Esophagus muscularis mucosa (tissue), 4 donors: ENCODE measurements around the gene ZBTB33.

ENCODE experiments used
- EP300 ChIP-seq: sonication (generic); formaldehyde crosslinking; IDR thresholded peaks from one replicate; pipeline ENCODE4 v1.6.1; 2017; ENCODE audit warnings: antibody characterized with exemption
- POLR2A ChIP-seq: fragments of 450-650 bp; IDR thresholded peaks from one replicate; pipeline ENCODE4 v1.6.1; 2017; ENCODE audit warnings: antibody characterized with exemption, moderate library complexity, mild to moderate bottlenecking, low read depth
- POLR2AphosphoS5 ChIP-seq, 2 donors: sonication (generic); formaldehyde crosslinking; IDR thresholded peaks; one replicate each; pipeline ENCODE4 v1.6.1; 2017; ENCODE audit warnings: antibody characterized with exemption in 2 of 2
- TF ChIP-seq, protein P1 (sequence below), 3 experiments: fragments of 200-600 bp in 2 of 3; fragments of 450-650 bp in 1 of 3; sonication (generic) in 2 of 3; IDR thresholded peaks; one replicate each; pipeline ENCODE4 v1.5.1; 2017 to 2019; ENCODE audit warnings: antibody characterized with exemption in 3 of 3, mild to moderate bottlenecking in 2 of 3, moderate library complexity in 1 of 3

DNA sequence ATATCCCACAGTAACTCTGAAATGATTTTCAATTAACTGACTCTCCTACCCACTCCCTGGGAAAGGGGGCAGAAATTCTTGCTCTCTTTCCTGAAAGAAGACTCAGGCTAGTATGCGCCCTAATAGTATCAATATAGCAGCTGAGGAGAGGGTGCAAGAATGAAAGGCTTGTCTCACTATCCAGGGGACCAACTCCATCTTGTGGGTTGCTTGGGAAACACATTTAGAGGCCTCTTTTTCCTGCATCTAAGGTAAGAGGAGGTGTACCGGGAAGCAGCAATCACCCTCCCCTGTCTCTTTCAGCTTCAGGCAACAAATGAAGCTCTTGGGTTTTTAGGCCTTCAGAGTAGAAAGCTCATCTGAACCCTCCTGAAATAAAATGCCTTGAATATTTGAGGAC is 49.3 kb downstream of the ZBTB33 start:
- TF ChIP-seq, protein P1, sequence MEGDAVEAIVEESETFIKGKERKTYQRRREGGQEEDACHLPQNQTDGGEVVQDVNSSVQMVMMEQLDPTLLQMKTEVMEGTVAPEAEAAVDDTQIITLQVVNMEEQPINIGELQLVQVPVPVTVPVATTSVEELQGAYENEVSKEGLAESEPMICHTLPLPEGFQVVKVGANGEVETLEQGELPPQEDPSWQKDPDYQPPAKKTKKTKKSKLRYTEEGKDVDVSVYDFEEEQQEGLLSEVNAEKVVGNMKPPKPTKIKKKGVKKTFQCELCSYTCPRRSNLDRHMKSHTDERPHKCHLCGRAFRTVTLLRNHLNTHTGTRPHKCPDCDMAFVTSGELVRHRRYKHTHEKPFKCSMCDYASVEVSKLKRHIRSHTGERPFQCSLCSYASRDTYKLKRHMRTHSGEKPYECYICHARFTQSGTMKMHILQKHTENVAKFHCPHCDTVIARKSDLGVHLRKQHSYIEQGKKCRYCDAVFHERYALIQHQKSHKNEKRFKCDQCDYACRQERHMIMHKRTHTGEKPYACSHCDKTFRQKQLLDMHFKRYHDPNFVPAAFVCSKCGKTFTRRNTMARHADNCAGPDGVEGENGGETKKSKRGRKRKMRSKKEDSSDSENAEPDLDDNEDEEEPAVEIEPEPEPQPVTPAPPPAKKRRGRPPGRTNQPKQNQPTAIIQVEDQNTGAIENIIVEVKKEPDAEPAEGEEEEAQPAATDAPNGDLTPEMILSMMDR (IDR thresholded peaks at IDR 0.05): no peak
- TF ChIP-seq POLR2A: no peak
- TF ChIP-seq POLR2AphosphoS5 (IDR thresholded peaks at IDR 0.05): no peak
- no peak for TF ChIP-seq EP300
